Liver (tissue), 9 donors: ENCODE measurements around the gene SPTLC3. TPM values are rescaled to one million over a fixed set of nuclear protein-coding genes. Genes with fewer than 3 reads are reported as not detected.

Experiments used
- DNase-seq: peaks from one replicate; pipeline ENCODE4 v3.0.0-alpha.2; 2017; ENCODE audit warnings: low spot score
- H3K27ac ChIP-seq, 2 donors: one replicate each; pipeline ENCODE4 v1.7.0; 2013; ENCODE audit warnings: inconsistent platforms in 2 of 2, low read length in 2 of 2, control low read depth in 1 of 2, low read depth in 1 of 2, mild to moderate bottlenecking in 1 of 2
- H3K27me3 ChIP-seq, 4 donors: one replicate each; pipeline versions ENCODE4 v1.6.1 to v1.7.0; 2013; ENCODE audit warnings: low read length in 3 of 4, inconsistent platforms in 1 of 4, mild to moderate bottlenecking in 1 of 4, moderate library complexity in 1 of 4; ENCODE audit not compliant: control insufficient read depth in 4 of 4, insufficient read depth in 4 of 4
- H3K36me3 ChIP-seq, 4 donors: one replicate each; pipeline versions ENCODE4 v1.6.1 to v1.7.0; 2013; ENCODE audit warnings: low read length in 3 of 4, mild to moderate bottlenecking in 3 of 4, low read depth in 1 of 4, moderate library complexity in 1 of 4; ENCODE audit not compliant: control insufficient read depth in 4 of 4, insufficient read depth in 3 of 4
- H3K4me1 ChIP-seq, 4 donors: one replicate each; pipeline versions ENCODE4 v1.6.1 to v1.7.0; 2013; ENCODE audit warnings: low read length in 3 of 4, mild to moderate bottlenecking in 3 of 4, moderate library complexity in 1 of 4; ENCODE audit not compliant: control insufficient read depth in 4 of 4, insufficient read depth in 4 of 4
- H3K4me3 ChIP-seq, 3 donors: one replicate each; pipeline versions ENCODE4 v1.6.1 to v1.7.0; 2013; ENCODE audit warnings: low read length in 3 of 3, control low read depth in 1 of 3, low read depth in 1 of 3, mild to moderate bottlenecking in 1 of 3
- H3K9ac ChIP-seq, 2 donors: one replicate each; pipeline ENCODE4 v1.7.0; 2013; ENCODE audit warnings: low read length in 2 of 2, mild to moderate bottlenecking in 2 of 2, moderate library complexity in 2 of 2, control low read depth in 1 of 2, low read depth in 1 of 2
- H3K9me3 ChIP-seq, 4 donors: one replicate each; pipeline versions ENCODE4 v1.6.1 to v1.7.0; 2013; ENCODE audit warnings: low read length in 3 of 4; ENCODE audit not compliant: control insufficient read depth in 4 of 4
- ATF3 ChIP-seq: IDR thresholded peaks from 2 replicates; pipeline ENCODE4 v1.6.1; 2016; ENCODE audit warnings: antibody characterized with exemption
- CTCF ChIP-seq: fragments of 150-350 bp; IDR thresholded peaks from 2 replicates; pipeline ENCODE4 v1.5.1; 2017; ENCODE audit warnings: improper control_type of control experiment, low read depth, low read length; ENCODE audit not compliant: missing input control
- EGR1 ChIP-seq, 2 donors: IDR thresholded peaks; 2 replicates each; pipeline ENCODE4 v1.6.1; 2016 to 2018; ENCODE audit warnings: antibody characterized with exemption in 2 of 2, low read depth in 2 of 2
- FOXA1 ChIP-seq: IDR thresholded peaks from 2 replicates; pipeline ENCODE4 v1.6.1; 2016; ENCODE audit warnings: antibody characterized with exemption
- FOXA2 ChIP-seq: IDR thresholded peaks from 2 replicates; pipeline ENCODE4 v1.6.1; 2016; ENCODE audit warnings: antibody characterized with exemption
- HNF4A ChIP-seq, 2 donors: conservative IDR thresholded peaks; 2 replicates each; pipeline ENCODE4 v1.6.1; 2016; ENCODE audit warnings: antibody characterized with exemption in 2 of 2, mild to moderate bottlenecking in 2 of 2
- HNF4G ChIP-seq: IDR thresholded peaks from 2 replicates; pipeline ENCODE4 v1.6.1; 2016; ENCODE audit warnings: antibody characterized with exemption
- JUND ChIP-seq, 2 donors: IDR thresholded peaks; 2 replicates each; pipeline ENCODE4 v1.6.1; 2016; ENCODE audit warnings: antibody characterized with exemption in 2 of 2
- NR2F2 ChIP-seq: IDR thresholded peaks from 2 replicates; pipeline ENCODE4 v1.6.1; 2016; ENCODE audit warnings: antibody characterized with exemption
- RAD21 ChIP-seq, 2 donors: IDR thresholded peaks; 2 replicates each; pipeline ENCODE4 v1.6.1; 2016; ENCODE audit warnings: antibody characterized with exemption in 2 of 2, mild to moderate bottlenecking in 2 of 2
- RXRA ChIP-seq, 2 donors: IDR thresholded peaks; 2 replicates each; pipeline ENCODE4 v1.6.1; 2017 to 2018; ENCODE audit warnings: antibody characterized with exemption in 2 of 2, mild to moderate bottlenecking in 1 of 2
- SP1 ChIP-seq: IDR thresholded peaks from 2 replicates; pipeline ENCODE4 v1.6.1; 2018; ENCODE audit warnings: antibody characterized with exemption, mild to moderate bottlenecking
- TAF1 ChIP-seq: conservative IDR thresholded peaks from 2 replicates; pipeline ENCODE4 v1.6.1; 2016; ENCODE audit warnings: antibody characterized with exemption, mild to moderate bottlenecking
- YY1 ChIP-seq: IDR thresholded peaks from 2 replicates; pipeline ENCODE4 v1.6.1; 2016; ENCODE audit warnings: antibody characterized with exemption, mild to moderate bottlenecking
- ZBTB33 ChIP-seq: IDR thresholded peaks from 2 replicates; pipeline ENCODE4 v1.6.1; 2016; ENCODE audit warnings: antibody characterized with exemption
- WGBS: extraction: QIAGEN DNeasy Blood & Tissue Kit; methylation state at CpG from one replicate; pipeline ENCODE4 v1.1.7; 2013; 5-methylcytosine and 5-hydroxymethylcytosine counted together
- polyA plus RNA-seq, 2 donors: library from polyadenylated mRNA; stranded (reverse) in 1 of 2; unstranded in 1 of 2; fragments of 200-250 nt in 1 of 2; fragments of >200 nt in 1 of 2; fragmentation: Nextera tagmentation in 1 of 2; extraction: Ambion mirVana in 1 of 2; gene quantifications; one replicate each; pipeline versions ENCODE4 v1.2.1 to v1.2.3, GENCODE V29; 2013 to 2015
- total RNA-seq, 2 donors: library from RNA; depleted of rRNA; stranded (reverse); fragments of >200 nt; gene quantifications; one replicate each; pipeline ENCODE4 v1.2.3, GENCODE V29; 2014
- donor health status: healthy.
- donor health status: healthy.
- donor health status: healthy.
- donor health status: healthy.
- donor health status: healthy.

SPTLC3 gene
- total and polyA plus RNA-seq, 4 donors = 4.2 to 40.9 (median 20.4) TPM

- H3K4me1 ChIP-seq = peaks cover 7 to 37% (median 17%) of the 10 kb centered on the region in 4 donors
- H3K36me3 ChIP-seq = peaks cover 0 to 12% (median 0%) of the 10 kb centered on the region in 4 donors
- no peak for DNase-seq
- no peaks in the 10 kb centered on the region for H3K9me3 ChIP-seq
- no peaks in the 10 kb centered on the region for H3K27me3 ChIP-seq
- TF ChIP-seq YY1 (peak; percentile 2), SP1 (peak; percentile 31), ZBTB33 (no peak), RXRA (IDR thresholded peaks at IDR 0.05) (peak in 1 of 2 donors; percentile 18), HNF4A (conservative IDR thresholded peaks at IDR 0.05) (no peak)
- peak overlapping the region; percentile 54 to 80 (median 71) for H3K4me3 ChIP-seq
- peak overlapping the region; percentile 77 to 80 for H3K27ac ChIP-seq
- WGBS = 5% methylated on average over 6 of the region's 6 CpGs
- H3K9ac ChIP-seq = peak overlapping the region; percentile 63 to 80
Observed at GRCh38 chr20:13009682-13010406, 1.1 kb downstream of the SPTLC3 start.

GRCh38 chr20:13012886-13013285, 4.1 kb downstream of the SPTLC3 start:
- TF ChIP-seq ZBTB33 (no peak), TAF1 (no peak)
- Histone ChIP-seq H3K36me3 (peaks cover 0 to 12% (median 0%) of the 10 kb centered on the region in 4 donors), H3K4me1 (peaks cover 7 to 33% (median 17%) of the 10 kb centered on the region in 4 donors), H3K27ac (no peak overlapping the region), H3K4me3 (no peak overlapping the region), H3K9ac (no peak overlapping the region), H3K9me3 (no peaks in the 10 kb centered on the region), H3K27me3 (no peaks in the 10 kb centered on the region)
- WGBS = 90% methylated on average over 1 of the region's 1 CpG
- no peak for DNase-seq

GRCh38 chr20:13013411-13013810, 4.6 kb downstream of the SPTLC3 start:
- 96% methylated on average over 1 of the region's 1 CpG for WGBS
- DNase-seq = no peak
- no peaks in the 10 kb centered on the region for H3K27me3 ChIP-seq
- H3K9ac ChIP-seq = no peak overlapping the region
- H3K4me1 ChIP-seq = peaks cover 7 to 32% (median 17%) of the 10 kb centered on the region in 4 donors
- peaks cover 0 to 12% (median 0%) of the 10 kb centered on the region in 4 donors for H3K36me3 ChIP-seq
- no peaks in the 10 kb centered on the region for H3K9me3 ChIP-seq
- H3K27ac ChIP-seq = no peak overlapping the region
- no peak overlapping the region for H3K4me3 ChIP-seq
- TF ChIP-seq YY1 (no peak), SP1 (no peak), HNF4G (no peak), ZBTB33 (no peak), FOXA2 (no peak), RAD21 (IDR thresholded peaks at IDR 0.05) (no peak), JUND (IDR thresholded peaks at IDR 0.05) (no peak), HNF4A (conservative IDR thresholded peaks at IDR 0.05) (no peak), NR2F2 (no peak), ATF3 (no peak), CTCF (no peak), RXRA (IDR thresholded peaks at IDR 0.05) (no peak), EGR1 (IDR thresholded peaks at IDR 0.05; ENCODE audit: low read depth in 2 of 2) (no peak), FOXA1 (no peak)
